IMR-90 (cell line): Measurements from ENCODE around the gene AGBL1. TPM values are rescaled to one million over a fixed set of nuclear protein-coding genes. Genes with fewer than 3 reads are reported as not detected.

Source experiments
- ATAC-seq: fragments of 200-7000 bp; cut with Tn5 transposase; 2 replicates; pipeline ENCODE4 v1.9.1; 2020; ENCODE audit warnings: low read depth, mild to moderate bottlenecking, moderate library complexity
- BruUV-seq: library from RNA; stranded (reverse); fragments of 400-500 nt; replicated peaks from 2 replicates; lab custom pipeline; 2021; lab: Mats Ljungman, UMichigan
- CTCF ChIA-PET: fragments of 300-600 bp; formaldehyde crosslinking; extraction: SDS; loops from one replicate; lab custom pipeline; 2021; ENCODE audit warnings: antibody characterized with exemption; lab: Yijun Ruan, JAX
- POLR2A ChIA-PET: fragments of 300-600 bp; sonication (Branson Sonifier 250); formaldehyde crosslinking; loops from one replicate; lab custom pipeline; 2022; ENCODE audit warnings: antibody characterized with exemption; ENCODE audit not compliant: unreplicated experiment; lab: Charles Lee
- DNase-seq: peaks from one replicate; pipeline ENCODE4 v3.0.0; 2013
- H2AFZ ChIP-seq: replicated peaks from 2 replicates; pipeline ENCODE3; 2013; ENCODE audit warnings: low read length, mild to moderate bottlenecking; ENCODE audit not compliant: poor library complexity
- H2AK5ac ChIP-seq: 2 replicates; pipeline ENCODE4 v1.6.1; 2013; ENCODE audit warnings: low read depth, low read length, inconsistent platforms
- H2AK9ac ChIP-seq: replicated peaks from 2 replicates; pipeline ENCODE3; 2013; ENCODE audit warnings: mild to moderate bottlenecking, low read depth, low read length, moderate library complexity; ENCODE audit not compliant: poor library complexity
- H2BK120ac ChIP-seq: 2 replicates; pipeline ENCODE4 v1.6.1; 2013; ENCODE audit warnings: low read depth, low read length, inconsistent platforms
- H2BK15ac ChIP-seq: 3 replicates; pipeline ENCODE4 v1.6.1; 2013; ENCODE audit warnings: low read depth, low read length, inconsistent platforms
- H2BK20ac ChIP-seq: 2 replicates; pipeline ENCODE4 v1.6.1; 2013; ENCODE audit warnings: low read depth, mild to moderate bottlenecking, inconsistent platforms, low read length, moderate library complexity
- H2BK5ac ChIP-seq: 2 replicates; pipeline ENCODE4 v1.6.1; 2013; ENCODE audit warnings: mild to moderate bottlenecking, low read depth, low read length, inconsistent platforms; ENCODE audit not compliant: poor library complexity, severe bottlenecking
- H3K14ac ChIP-seq: replicated peaks from 2 replicates; pipeline ENCODE4 v1.6.1; 2013; ENCODE audit warnings: low read depth, low read length, inconsistent platforms
- H3K18ac ChIP-seq: 2 replicates; pipeline ENCODE4 v1.6.1; 2013; ENCODE audit warnings: low read depth, low read length, control low read depth
- H3K23ac ChIP-seq: 2 replicates; pipeline ENCODE4 v1.6.1; 2013; ENCODE audit warnings: low read depth, low read length, inconsistent platforms
- H3K27ac ChIP-seq: 2 replicates; pipeline ENCODE4 v1.5.1; 2013; ENCODE audit warnings: mild to moderate bottlenecking, control low read depth, low read length; ENCODE audit not compliant: insufficient read depth
- H3K27me3 ChIP-seq: 2 replicates; pipeline ENCODE4 v1.6.1; 2013; ENCODE audit warnings: low read length; ENCODE audit not compliant: control insufficient read depth, insufficient read depth
- H3K36me3 ChIP-seq: 2 replicates; pipeline ENCODE4 v1.6.1; 2013; ENCODE audit warnings: low read length, mixed read lengths; ENCODE audit not compliant: control insufficient read depth, insufficient read depth
- H3K4ac ChIP-seq: 2 replicates; pipeline ENCODE4 v1.6.1; 2013; ENCODE audit warnings: low read depth, low read length, inconsistent platforms
- H3K4me1 ChIP-seq: 2 replicates; pipeline ENCODE4 v1.6.1; 2013; ENCODE audit warnings: low read length, mixed read lengths; ENCODE audit not compliant: control insufficient read depth, insufficient read depth
- H3K4me2 ChIP-seq: 2 replicates; pipeline ENCODE4 v1.6.1; 2013; ENCODE audit warnings: low read depth, mild to moderate bottlenecking, control low read depth, low read length, moderate library complexity
- H3K4me3 ChIP-seq: 2 replicates; pipeline ENCODE4 v1.5.1; 2013; ENCODE audit warnings: low read depth, mild to moderate bottlenecking, control low read depth, low read length, moderate library complexity; ENCODE audit not compliant: insufficient read depth
- H3K56ac ChIP-seq: 2 replicates; pipeline ENCODE4 v1.6.1; 2013; ENCODE audit warnings: low read length, inconsistent platforms; ENCODE audit not compliant: insufficient read depth; ENCODE audit errors: extremely low read depth
- H3K79me1 ChIP-seq, 2 experiments: 2 replicates each; pipeline ENCODE4 v1.6.1; 2013; ENCODE audit warnings: low read length in 2 of 2, inconsistent platforms in 1 of 2, low read depth in 1 of 2
- H3K9ac ChIP-seq: 2 replicates; pipeline ENCODE4 v1.6.1; 2013; ENCODE audit warnings: low read depth, low read length, control low read depth
- H3K9me1 ChIP-seq: 2 replicates; pipeline ENCODE4 v1.6.1; 2013; ENCODE audit warnings: low read length, inconsistent platforms; ENCODE audit not compliant: insufficient read depth
- H3K9me3 ChIP-seq: 2 replicates; pipeline ENCODE4 v1.6.1; 2013; ENCODE audit warnings: low read length; ENCODE audit not compliant: control insufficient read depth, insufficient read depth
- H4K20me1 ChIP-seq: 2 replicates; pipeline ENCODE4 v1.6.1; 2013; ENCODE audit warnings: low read length, inconsistent platforms; ENCODE audit not compliant: insufficient read depth
- H4K5ac ChIP-seq: 2 replicates; pipeline ENCODE4 v1.6.1; 2013; ENCODE audit warnings: mild to moderate bottlenecking, low read depth, low read length, control low read depth
- H4K8ac ChIP-seq, 2 experiments: 2 replicates each; pipeline ENCODE4 v1.6.1; 2013; ENCODE audit warnings: low read depth in 2 of 2, low read length in 2 of 2, control low read depth in 1 of 2, inconsistent platforms in 1 of 2
- H4K91ac ChIP-seq: 2 replicates; pipeline ENCODE4 v1.6.1; 2013; ENCODE audit warnings: low read depth, low read length, inconsistent platforms; ENCODE audit not compliant: insufficient read depth
- BHLHE40 ChIP-seq: fragments of 150-350 bp; IDR thresholded peaks from 2 replicates; pipeline ENCODE4 v1.6.1; 2016; ENCODE audit warnings: mild to moderate bottlenecking, low read depth, low read length
- CEBPB ChIP-seq: IDR thresholded peaks from 2 replicates; pipeline ENCODE4 v1.6.1; 2012; ENCODE audit warnings: low read depth, low read length, improper control_type of control experiment
- CHD1 ChIP-seq: IDR thresholded peaks from 2 replicates; pipeline ENCODE4 v1.6.1; 2012; ENCODE audit warnings: low read depth, low read length, improper control_type of control experiment
- CTCF ChIP-seq: conservative IDR thresholded peaks from 2 replicates; pipeline ENCODE4 v1.5.1; 2012; ENCODE audit warnings: mild to moderate bottlenecking, low read depth, low read length, improper control_type of control experiment
- ELK1 ChIP-seq: fragments of 150-350 bp; IDR thresholded peaks from 2 replicates; pipeline ENCODE4 v1.6.1; 2016; ENCODE audit warnings: low read depth, mild to moderate bottlenecking, low read length, moderate library complexity, borderline replicate concordance
- FOS ChIP-seq: fragments of 150-350 bp; IDR thresholded peaks from 2 replicates; pipeline ENCODE4 v1.6.1; 2016; ENCODE audit warnings: low read depth, low read length
- MAFK ChIP-seq: IDR thresholded peaks from 2 replicates; pipeline ENCODE4 v1.6.1; 2012; ENCODE audit warnings: low read depth, low read length, improper control_type of control experiment
- MAZ ChIP-seq: IDR thresholded peaks from 2 replicates; pipeline ENCODE4 v1.6.1; 2012; ENCODE audit warnings: low read depth, mild to moderate bottlenecking, low read length, improper control_type of control experiment, moderate library complexity, borderline replicate concordance
- MXI1 ChIP-seq: IDR thresholded peaks from 2 replicates; pipeline ENCODE4 v1.6.1; 2012; ENCODE audit warnings: low read depth, mild to moderate bottlenecking, low read length, moderate library complexity, borderline replicate concordance
- NFE2L2 ChIP-seq: fragments of 150-350 bp; IDR thresholded peaks from 2 replicates; pipeline ENCODE4 v1.6.1; 2016; ENCODE audit warnings: low read depth, mild to moderate bottlenecking, low read length
- POLR2A ChIP-seq: IDR thresholded peaks from 2 replicates; pipeline ENCODE4 v1.6.1; 2012; ENCODE audit warnings: mild to moderate bottlenecking, low read depth, low read length
- RAD21 ChIP-seq: IDR thresholded peaks from 2 replicates; pipeline ENCODE4 v1.6.1; 2012; ENCODE audit warnings: low read length, improper control_type of control experiment
- RCOR1 ChIP-seq: IDR thresholded peaks from 2 replicates; pipeline ENCODE4 v1.6.1; 2012; ENCODE audit warnings: mild to moderate bottlenecking, low read length, improper control_type of control experiment; ENCODE audit not compliant: insufficient replicate concordance
- RFX5 ChIP-seq: IDR thresholded peaks from 2 replicates; pipeline ENCODE4 v1.8.0; 2012; ENCODE audit warnings: low read depth, mild to moderate bottlenecking, low read length, moderate library complexity
- SMC3 ChIP-seq: fragments of 150-350 bp; IDR thresholded peaks from 2 replicates; pipeline ENCODE4 v1.6.1; 2016; ENCODE audit warnings: low read depth, mild to moderate bottlenecking, antibody characterized with exemption, low read length, moderate library complexity
- USF2 ChIP-seq: fragments of 150-350 bp; IDR thresholded peaks from 2 replicates; pipeline ENCODE4 v1.6.1; 2017; ENCODE audit warnings: mild to moderate bottlenecking, antibody characterized with exemption, low read length, low read depth
- WGBS, 2 experiments: methylation state at CpG; one replicate each; pipeline versions ENCODE4 v1.1.5 to v1.1.7; 2013; ENCODE audit warnings: missing lambda C conversion rate in 2 of 2; ENCODE audit not compliant: insufficient read length in 1 of 2; ENCODE audit errors: extremely low coverage in 2 of 2; 5-methylcytosine and 5-hydroxymethylcytosine counted together
- dilution Hi-C: fragments of 300-500 bp; cut with HindIII; formaldehyde crosslinking; loops from one replicate; pipeline ENCODE4 v1.14.3; 2018; ENCODE audit warnings: low sequenced_read_pairs; ENCODE audit not compliant: unreplicated experiment
- in situ Hi-C: fragments of 300-500 bp; cut with MboI; formaldehyde crosslinking; loops from 3 replicates; pipeline ENCODE4 v1.14.3; 2019; ENCODE audit warnings: low sequenced_read_pairs, inconsistent platforms, mixed read lengths
- intact Hi-C: fragments of 100-400 bp; cut with micrococcal nuclease; formaldehyde crosslinking; loops from 2 replicates; pipeline ENCODE4 v1.10.0; 2022
- polyA plus RNA-seq, 3 experiments: library from polyadenylated mRNA; depleted of rRNA; stranded (reverse); fragments of >200 nt; gene quantifications; 2 replicates each; pipeline ENCODE4 v1.2.3, GENCODE V29; 2012; ENCODE audit warnings: low replicate concordance in 1 of 3
- total RNA-seq: library from RNA; depleted of rRNA; stranded (reverse); fragments of >200 nt; gene quantifications from 2 replicates; pipeline ENCODE4 v1.2.3, GENCODE V29; 2012

The AGBL1 gene
- total and polyA plus RNA-seq, 2 of the 4 experiments (the other 2 are of a cell fraction) = not detected

DNA sequence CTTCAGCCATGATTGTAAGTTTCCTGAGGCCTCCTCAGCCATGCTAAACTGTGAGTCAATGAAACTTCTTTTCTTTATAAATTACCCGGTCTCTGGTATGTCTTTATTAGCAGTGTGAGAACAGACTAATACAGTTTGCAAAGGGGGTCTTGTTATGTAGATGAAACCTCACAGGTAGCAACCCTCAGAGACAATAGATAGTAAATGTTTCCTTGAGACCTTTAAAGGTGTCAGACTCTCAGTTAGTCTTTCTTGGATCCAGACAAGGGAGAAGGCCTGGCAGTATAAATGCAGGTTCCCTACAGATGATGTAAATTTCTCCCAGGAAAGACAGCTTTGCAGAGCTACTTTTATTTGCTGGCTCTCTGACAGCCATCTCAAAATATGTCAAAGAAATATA, 510.8 kb downstream of the AGBL1 start:
- H2BK120ac ChIP-seq = no peak overlapping the region
- DNase-seq (no peak), ATAC-seq (no peak)
- H3K4me1 ChIP-seq = no peaks in the 10 kb centered on the region
- H3K4me3 ChIP-seq = no peak overlapping the region
- dilution Hi-C loops (no loop called here), in situ Hi-C loops (no loop called here), intact Hi-C loops (no loop called here)
- H3K27ac ChIP-seq = no peak overlapping the region
- H4K8ac ChIP-seq = no peak overlapping the region
- no peak overlapping the region for H2BK20ac ChIP-seq
- no peak overlapping the region for H3K18ac ChIP-seq
- CTCF ChIA-PET = no interaction called here
- no peak overlapping the region for H3K56ac ChIP-seq
- H2AK9ac ChIP-seq = no peak overlapping the region
- H3K14ac ChIP-seq = no peak overlapping the region
- H4K91ac ChIP-seq = no peak overlapping the region
- no TSS peak for BruUV-seq
- no peaks in the 10 kb centered on the region for H3K79me1 ChIP-seq
- no peak overlapping the region for H2BK15ac ChIP-seq
- H3K9ac ChIP-seq = no peak overlapping the region
- H3K9me1 ChIP-seq = no peaks in the 10 kb centered on the region
- POLR2A ChIA-PET = no interaction called here
- H2BK5ac ChIP-seq = no peak overlapping the region
- TF ChIP-seq FOS = no peak
- no peak for TF ChIP-seq NFE2L2
- TF ChIP-seq MAZ = no peak
- TF ChIP-seq CTCF = no peak
- TF ChIP-seq MXI1 = no peak
- no peak for TF ChIP-seq RCOR1
- no peak for TF ChIP-seq MAFK
- no peak for TF ChIP-seq RFX5
- no peak for TF ChIP-seq SMC3
- no peak for TF ChIP-seq RAD21
- no peak for TF ChIP-seq USF2
- TF ChIP-seq ELK1 = no peak
- no peak for TF ChIP-seq BHLHE40
- TF ChIP-seq POLR2A = no peak
- no peak for TF ChIP-seq CEBPB
- no peak for TF ChIP-seq CHD1
- H3K4me2 ChIP-seq = no peak overlapping the region
- no peak overlapping the region for H4K5ac ChIP-seq
- H3K4ac ChIP-seq = no peak overlapping the region
- H3K9me3 ChIP-seq = peaks cover 6% of the 10 kb centered on the region
- WGBS, 2 experiments = no CpG with 5 or more reads among the region's 1 CpG
- no peak overlapping the region for H2AK5ac ChIP-seq
- H3K27me3 ChIP-seq = no peaks in the 10 kb centered on the region
- no peaks in the 10 kb centered on the region for H4K20me1 ChIP-seq
- no peaks in the 10 kb centered on the region for H3K36me3 ChIP-seq
- H3K23ac ChIP-seq = no peak overlapping the region
- H2AFZ ChIP-seq = no peak overlapping the region
